A172 (cell line): ENCODE results near the gene ZBTB2. TPM values are rescaled to one million over a fixed set of nuclear protein-coding genes. Genes with fewer than 3 reads are reported as not detected.
A peak's percentile ranks its signal among the peaks of the same experiment; 100 is the strongest.

Source experiments
- DNase-seq: peaks from one replicate; pipeline ENCODE4 v3.0.0-alpha.2; 2015; ENCODE audit warnings: low spot score
- total RNA-seq: library from RNA; depleted of rRNA; stranded (reverse); fragments of >200 nt; shearing (Covaris generic); gene quantifications from 2 replicates; pipeline ENCODE4 v1.2.3, GENCODE V29; 2014; rRNA removed

The ZBTB2 gene, protein sequence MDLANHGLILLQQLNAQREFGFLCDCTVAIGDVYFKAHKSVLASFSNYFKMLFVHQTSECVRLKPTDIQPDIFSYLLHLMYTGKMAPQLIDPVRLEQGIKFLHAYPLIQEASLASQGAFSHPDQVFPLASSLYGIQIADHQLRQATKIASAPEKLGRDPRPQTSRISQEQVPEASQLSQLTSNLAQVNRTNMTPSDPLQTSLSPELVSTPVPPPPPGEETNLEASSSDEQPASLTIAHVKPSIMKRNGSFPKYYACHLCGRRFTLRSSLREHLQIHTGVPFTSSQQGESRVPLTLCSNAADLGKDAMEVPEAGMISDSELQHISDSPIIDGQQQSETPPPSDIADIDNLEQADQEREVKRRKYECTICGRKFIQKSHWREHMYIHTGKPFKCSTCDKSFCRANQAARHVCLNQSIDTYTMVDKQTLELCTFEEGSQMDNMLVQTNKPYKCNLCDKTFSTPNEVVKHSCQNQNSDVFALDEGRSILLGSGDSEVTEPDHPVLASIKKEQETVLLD
- total RNA-seq, result 10.4 and 14.0 TPM in 2 replicates

DNA sequence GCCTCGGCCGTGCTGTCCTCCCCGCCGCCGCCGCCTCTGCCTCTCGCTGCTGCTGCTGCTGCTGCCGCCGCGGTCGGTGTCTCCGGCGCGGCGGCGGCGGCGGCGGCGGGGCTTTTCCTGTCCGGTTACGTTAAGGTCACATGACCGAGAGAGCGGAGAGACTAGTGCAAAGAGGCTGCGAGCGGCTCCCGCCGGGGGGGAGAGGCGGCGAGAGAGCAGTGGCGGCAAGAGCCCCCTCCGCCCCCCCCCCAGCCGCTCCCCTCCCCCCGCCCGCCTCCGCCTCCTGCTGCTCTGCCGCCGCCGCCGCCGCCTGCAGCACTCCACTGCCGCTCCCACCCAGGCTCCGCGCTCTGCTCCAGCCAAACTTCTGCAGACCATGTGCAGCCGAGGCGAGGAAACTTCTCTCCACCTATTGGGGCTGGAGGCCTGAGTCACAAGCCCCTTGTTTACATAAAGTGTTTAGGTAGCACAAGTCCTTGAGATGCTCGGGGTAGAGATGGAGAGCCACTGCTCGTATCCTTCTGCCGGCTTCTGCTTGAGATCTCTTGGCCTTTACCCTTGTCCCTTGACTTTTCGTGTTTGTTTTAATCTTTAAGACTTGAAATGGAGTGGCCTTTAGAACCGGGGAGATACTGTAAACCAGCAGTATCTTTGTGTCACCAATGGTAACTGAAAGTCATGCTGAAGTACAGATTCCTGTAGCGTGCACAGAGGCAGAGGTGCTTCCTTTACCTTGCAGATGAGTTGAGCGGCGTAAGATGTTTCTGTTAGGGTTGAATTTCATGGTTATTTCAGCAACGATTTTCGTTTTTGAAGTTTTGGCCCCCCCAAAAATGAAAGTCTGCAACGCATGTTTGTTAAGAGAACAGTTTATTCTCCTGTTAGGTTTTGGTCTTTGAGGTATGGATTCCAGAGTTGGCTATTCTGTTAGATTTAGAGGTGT is at the start of gene ZBTB2:
Gene ZBTB2 (minus strand): TSS at position 89 of the 943 bp plus-strand sequence. CDS start 17,922 bp downstream, outside the sequence.
- peak; percentile 44 for DNase-seq

DNA sequence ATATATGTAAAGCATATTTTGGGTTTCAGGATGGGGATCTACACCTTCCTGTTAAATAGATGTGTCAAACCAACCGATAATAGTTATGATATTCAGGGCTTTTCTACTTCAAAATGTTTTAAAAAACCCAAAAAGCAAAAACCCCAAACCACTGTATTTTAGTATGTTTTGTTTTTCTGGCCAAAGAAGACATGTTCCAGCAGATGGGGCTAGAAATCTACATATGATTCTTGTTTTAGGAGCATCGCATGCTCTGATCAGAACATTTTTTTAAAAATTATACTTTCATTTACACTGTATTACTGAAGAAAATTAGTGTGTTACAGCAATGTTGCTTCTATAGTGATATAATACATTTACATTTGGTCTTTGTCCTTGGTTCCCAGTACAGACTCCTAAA is 49.6 kb upstream of the ZBTB2 start:
- DNase-seq, result no peak

DNA sequence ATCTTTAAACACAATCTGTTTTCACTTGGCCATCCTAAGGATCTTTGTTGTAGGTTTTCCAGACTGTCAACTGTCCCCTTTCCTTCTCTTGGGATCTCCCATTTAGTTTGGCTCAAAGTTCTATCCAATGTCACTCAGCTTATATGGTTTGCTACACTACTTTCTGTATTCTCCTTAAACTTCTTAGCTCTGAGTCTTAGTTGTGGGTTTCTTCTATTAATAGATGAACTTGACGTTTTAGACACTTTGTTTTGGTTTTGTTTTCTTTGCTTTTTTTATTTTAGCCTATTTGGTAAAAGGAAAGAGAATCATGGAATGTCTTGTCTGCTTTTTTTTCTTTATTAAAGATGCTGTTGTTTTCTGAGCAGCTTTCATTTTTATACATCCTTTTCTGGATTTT is 49.1 kb upstream of the ZBTB2 start:
- no peak for DNase-seq

DNA sequence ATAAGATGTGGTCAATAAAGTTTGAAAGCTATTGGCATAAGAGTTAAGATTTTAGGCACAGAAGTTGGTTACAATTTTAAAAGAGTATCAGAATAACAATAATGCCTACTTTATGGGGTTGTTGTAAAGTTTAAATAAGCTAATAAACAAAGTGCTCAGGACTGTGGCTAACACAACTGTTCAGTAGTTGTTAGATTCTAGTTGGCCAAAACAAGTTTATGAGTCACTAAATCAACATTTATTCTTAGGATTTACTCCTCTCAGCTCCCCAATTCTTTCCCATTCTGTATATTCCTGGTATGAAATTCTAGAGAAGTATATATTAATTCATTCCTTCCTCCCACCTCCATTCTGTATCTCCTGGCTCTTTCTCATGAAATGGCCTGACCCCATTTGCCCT is 46.0 kb upstream of the ZBTB2 start:
- no peak for DNase-seq

DNA sequence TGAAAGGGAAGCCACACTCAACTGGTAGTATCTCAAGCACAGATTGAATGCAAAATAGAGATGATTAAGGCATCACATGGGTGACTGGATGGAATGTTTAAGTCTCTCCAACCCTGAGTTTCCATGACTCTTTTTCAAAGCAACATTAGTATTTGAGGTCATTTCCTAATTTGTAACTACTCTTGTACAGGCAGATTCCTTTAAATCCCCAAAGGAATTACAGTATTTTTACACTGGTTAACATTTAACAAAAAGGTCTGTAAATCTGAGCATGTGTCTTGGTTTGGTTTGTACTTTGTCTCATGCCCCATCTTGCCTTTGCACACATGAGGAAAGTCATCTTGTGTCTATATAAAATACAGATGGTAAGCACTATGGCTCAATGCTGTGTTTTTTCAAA is 45.4 kb upstream of the ZBTB2 start:
- DNase-seq, result no peak

DNA sequence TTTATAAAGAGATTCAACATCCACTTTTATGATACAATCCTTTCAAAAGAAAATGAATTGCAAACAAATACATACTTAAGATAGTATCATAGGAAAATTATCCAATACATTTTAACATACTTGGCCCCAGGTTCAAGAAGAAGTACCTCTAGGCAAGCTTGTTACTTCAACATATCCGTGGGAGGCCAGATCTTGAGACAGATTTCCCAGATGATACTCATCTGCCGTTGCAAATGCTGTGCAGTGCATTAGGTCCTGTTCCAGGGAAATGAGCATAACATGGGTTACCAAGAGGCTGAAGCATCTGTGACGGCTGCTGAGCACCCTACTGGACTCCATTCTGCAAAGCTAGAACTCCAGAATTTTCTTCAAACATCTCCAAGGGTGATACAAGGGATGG is 44.9 kb upstream of the ZBTB2 start:
- no peak for DNase-seq

DNA sequence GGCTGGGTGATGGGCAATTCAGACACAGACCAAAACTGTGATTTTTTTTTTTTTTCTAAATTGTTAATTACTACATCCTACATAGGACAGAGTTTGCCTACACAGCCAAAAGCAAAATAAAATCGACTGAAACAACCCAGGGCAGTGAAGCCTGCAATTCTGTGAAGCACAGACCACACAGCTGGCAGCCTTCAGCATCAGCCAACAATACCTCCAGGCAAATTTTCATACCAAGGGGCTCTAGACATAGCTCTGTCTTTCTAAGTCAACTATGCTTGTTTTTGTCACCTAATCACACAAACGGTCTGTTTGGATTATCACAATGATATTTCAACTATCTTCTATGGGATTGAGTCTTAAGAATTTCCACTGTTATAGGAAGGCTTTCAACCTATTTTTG is 43.0 kb upstream of the ZBTB2 start:
- DNase-seq, result no peak

DNA sequence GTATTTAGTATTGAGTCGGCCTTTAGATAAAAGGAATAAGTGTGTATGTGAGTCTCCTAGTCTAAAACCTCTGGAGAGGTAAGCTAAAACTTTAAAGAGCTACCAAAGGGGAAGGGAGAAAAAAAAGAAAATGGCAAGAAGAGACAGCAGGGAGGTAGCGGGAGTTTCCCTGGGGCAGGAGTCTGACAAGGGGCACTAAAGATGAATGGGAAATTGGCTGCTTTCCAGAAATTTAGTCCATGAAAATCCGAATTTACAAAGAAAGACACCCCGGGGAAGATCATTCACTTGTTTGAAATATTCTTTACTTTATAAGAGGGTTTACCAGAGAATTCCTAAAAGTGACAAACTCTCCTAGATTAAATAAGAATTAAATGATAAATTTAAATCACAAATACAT is 41.3 kb upstream of the ZBTB2 start:
- no peak for DNase-seq

DNA sequence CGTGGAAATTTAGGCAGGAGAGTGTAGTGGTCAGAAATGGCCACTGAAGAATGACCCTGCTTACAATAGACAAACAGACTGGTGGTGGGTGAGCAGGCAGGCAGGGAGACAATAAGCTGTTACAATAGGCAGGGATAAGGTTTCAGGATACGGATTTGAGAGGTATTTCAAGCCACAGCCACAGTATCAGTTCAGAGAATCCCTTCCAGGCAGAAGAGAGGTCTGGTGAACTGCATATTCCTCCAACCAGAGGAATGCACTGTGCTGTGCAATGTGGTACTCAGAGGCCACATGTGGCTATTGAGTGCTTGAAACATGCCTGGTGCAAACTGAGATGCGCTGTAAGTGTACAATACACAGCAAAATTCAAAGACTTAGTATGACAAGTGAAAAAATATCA is 40.0 kb upstream of the ZBTB2 start:
- no peak for DNase-seq

DNA sequence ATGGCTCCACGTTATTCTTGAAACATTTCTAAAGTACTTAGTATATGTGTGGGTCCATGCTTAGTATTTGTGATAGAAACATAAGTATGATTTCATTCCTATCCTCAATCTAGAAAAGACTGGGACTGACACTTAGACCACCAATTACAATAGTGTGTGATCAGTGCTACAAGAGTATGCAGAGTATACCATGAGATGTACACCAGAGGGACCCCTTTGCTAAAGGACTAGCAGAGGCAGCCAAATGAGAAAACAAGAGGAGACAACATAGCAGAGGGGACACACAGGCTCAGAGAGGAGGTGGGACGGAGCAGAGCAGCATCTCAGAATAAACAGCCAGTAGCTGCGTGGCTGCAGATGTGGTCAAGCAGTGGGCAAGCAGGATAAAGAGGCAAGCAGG is 39.5 kb upstream of the ZBTB2 start:
- no peak for DNase-seq

DNA sequence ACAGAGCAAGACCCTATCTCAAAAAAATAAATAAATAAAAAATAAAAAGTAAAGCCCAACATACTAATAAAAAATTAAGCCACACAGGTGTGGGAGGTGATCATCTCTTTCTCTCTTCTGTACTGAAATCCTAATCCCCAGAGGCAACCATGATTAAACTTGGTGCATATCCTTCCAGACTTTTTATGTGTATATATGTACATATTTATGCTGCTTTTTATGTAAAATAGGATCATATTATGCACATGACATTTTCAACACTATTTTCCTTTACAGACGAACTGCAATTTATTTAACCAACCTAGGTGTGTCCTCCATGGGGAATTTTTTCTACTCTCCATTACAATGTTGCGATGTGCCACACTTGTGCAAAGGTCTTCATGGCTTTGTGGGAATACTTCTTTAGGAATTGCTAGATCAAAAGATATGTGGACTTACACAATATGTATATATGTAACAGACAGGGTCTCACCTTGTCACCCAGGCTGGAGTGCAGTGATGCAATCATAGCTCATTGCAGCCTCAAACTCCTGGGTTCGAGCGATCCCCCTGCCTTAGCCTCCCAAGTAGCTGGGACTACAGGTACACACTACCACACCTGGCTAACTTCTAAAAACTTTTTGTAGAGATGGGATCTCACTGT is 36.9 kb upstream of the ZBTB2 start:
- no peak for DNase-seq

DNA sequence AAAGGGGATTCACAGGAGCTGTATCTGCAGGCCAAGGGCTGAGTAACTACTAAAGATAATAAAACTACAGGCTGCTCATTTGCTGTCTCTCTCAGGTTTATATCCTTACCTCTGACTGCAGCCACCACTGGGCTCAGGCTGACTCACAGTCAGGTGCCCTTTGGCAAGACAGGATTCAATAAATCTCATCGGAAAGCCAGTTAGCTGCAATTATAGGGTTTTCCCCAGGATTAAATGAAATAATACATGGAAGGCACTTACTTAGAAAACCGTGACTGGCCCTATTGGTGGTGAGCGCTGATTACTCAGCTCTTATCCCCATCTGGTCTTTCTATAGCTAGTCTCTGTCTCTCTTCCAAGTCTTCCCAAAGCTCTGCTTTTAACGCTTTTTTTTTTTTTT is 34.2 kb upstream of the ZBTB2 start:
- peak; percentile 96 for DNase-seq

DNA sequence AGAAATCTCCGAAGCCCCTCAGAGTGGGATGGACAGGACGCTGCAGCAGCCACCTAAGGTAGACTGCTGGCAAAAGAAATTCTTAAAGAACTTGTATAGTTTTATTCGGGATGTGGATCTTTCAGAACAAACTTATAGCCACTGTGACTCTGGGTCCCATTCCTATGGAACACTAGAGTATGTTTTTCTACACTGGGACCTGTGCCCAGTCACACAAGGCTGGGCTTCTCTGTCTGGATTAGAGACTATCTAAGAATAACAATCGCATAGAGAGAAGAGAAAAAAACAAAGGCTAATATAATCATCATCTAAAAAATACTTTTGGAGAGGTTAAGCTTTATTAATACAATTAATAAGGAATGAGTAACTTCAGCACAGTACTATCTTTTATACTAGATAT is 31.6 kb upstream of the ZBTB2 start:
- no peak for DNase-seq

DNA sequence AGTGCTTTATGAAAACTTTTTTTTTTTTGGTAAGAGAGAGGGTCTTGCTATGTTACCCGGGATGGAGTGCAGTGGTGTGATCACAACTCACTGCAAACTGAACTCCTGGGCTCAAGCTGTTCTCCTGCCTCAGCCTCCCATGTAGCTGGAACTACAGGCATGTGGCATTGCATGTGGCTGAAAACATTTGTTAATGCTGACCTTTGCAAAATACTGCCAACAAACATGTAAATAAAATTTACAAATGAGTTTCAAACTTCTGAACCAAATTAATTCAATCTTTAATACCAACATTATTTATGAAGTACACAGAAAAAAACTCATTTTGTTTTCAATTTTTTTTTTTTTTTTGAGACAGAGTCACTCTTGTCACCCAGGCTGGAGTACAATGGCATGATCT is 26.1 kb upstream of the ZBTB2 start:
- DNase-seq, result no peak

DNA sequence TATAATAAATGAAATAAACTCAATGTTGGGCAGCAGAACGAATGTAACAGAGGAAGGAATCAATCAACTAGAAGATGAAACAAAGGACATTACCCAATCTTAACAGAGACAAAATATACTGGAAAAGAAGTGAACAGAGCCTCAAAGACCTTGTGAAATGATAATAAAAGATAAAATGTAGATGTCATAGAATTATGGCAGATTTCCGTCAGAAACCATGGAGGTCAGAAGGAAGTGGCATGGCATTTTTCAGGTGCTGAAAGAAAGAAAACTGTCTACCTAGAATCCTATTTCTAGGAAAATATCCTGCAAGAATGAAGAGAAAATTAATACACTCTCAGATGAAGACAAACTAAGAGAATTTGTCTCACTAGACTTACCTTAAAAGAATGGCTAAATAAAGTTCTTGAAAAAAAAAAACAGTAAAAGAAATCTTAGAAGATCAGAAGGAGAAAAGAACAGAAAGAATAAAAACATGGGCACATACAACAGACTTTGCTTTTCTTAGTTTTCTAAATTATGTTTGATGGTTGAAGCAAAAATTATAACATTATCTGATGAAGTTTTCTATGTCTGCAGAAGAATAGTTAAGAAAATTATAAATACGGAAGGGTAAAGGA is 23.4 kb upstream of the ZBTB2 start:
- no peak for DNase-seq

DNA sequence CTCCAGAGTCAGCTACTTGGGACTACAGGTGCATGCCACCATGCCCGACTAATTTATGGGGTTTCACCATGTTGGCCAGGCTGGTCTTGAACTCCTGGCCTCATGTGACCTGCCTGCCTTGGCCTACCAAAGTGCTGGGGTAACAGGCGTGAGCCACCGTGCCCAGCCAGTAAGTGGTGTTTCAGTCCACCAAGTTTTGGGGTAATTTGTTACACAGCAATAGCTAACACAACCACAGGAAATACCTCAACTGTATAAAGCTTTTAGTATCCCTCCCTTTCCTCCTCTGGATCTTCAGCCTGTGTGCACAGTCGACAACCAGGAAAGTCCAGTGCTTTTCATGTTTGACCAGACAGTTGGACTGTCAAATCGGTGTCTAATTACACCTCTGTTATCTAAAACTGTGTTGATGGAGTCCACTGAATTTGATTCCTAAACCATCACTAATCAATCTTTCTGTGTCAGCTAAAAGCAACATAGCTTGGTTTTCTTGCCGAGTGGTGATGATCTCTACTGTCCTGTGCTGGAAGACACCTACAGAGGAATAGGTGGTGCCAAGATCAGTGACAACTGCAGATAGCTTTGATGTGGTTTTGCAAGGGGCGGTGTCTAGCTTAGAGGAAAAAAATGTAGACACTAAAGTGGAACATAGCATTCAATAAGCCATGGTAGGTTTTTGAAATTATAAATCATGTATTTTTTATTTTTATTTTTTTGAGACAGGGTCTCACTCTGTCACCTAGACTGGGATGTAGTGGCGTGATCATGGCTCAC is 22.2 kb upstream of the ZBTB2 start:
- DNase-seq, result no peak

DNA sequence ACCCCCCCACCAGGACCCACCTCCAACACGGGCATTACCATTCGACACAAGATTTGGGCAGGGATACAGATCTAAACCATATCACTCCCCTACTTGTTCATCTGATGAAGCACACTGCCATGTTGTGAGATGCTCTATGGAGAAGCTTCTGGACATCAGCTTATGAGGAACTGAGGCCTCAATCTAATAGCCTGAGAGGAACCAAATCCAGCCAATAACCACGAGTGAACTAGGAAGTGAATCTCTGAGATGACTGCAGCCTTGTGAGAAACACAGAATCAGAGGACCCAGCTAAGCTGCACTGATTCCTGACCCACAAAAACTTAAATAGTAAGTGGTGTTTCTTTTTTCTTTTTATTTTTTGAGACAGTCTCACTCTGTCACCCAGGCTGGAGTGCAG is 21.6 kb upstream of the ZBTB2 start:
- no peak for DNase-seq

DNA sequence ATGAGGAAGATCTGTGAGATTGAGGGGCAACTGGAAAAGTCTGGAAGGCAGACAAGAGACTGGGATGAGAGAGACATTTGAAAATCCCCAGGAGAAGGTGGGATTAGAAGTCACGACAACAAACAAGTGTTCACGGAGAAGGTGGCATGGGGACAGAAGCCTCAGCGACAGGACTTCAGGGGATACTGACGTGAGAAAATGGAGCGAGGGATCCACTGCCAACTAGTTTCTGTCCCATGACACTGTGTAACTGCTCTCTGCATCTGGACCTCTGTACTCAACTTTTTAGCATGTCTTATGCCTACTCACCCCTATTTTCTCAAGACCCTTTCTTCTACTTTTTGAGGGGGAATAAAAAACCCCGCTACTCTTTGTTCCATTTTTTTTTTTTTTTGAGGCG is 18.3 kb upstream of the ZBTB2 start:
- no peak for DNase-seq

DNA sequence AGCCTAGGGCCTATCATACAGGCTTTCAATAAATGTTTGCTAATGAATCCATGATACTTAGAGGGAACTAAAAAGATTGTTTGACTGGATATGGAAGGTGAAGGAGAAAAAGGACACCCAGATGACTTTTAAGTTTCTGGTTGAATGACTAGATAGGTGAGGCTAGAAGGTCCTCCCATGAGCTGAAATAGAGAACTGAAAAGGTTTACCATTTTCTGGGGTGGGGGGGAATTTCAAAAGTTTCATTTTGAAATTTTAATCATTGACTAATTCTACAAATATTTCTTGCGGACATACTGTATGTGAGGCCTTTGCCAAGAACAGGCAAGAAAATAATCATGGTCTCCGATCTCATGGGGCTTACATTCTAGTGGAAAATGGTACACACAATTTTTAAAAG is 17.9 kb upstream of the ZBTB2 start:
- DNase-seq, result no peak

DNA sequence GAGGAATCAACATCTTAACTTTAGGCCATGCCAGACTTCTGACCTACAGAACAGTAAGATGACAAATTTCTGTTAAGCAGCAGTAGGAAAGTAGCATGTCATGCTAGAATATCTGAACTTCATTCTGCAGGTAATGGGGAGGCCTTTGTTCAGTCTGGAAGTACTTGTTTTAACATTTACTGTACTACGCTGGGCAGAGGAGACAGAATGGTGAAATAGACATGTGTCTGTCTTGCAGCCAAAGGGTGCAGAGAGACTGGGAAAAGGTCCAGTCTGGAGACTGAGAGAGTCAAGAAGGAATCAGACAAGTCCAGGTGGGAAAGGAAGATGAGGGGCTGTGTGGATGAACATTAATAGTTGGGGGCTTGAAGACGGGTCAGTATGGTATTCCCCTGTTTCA is 17.5 kb upstream of the ZBTB2 start:
- no peak for DNase-seq

DNA sequence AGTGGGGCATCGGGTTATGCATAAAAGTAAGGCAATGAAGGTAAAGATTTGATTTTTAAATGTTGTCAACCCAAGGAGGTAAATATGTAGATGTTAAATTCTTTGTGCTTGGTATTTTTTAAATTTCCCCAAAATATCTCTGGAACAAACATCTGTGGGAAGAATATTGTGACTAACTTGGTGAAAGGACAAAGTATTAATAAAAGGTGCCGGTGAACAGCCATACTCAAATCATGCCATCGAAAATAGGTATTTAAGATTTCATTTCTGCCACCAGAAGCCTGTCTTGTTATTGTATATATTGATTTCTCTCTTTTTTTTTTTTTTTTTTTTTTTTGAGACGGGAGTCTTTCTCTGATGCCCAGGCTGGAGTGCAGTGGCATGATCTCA is 12.6 kb upstream of the ZBTB2 start:
- DNase-seq, result no peak
